GM18519 (cell line): ENCODE results near the gene TMEM185A.
"Not testable (repeated sequence)": the region's sequence is repeated elsewhere in the genome, so short reads cannot be mapped to it uniquely, and the experiment has no call there.

Experiments used
- ATAC-seq: cut with Tn5 transposase; IDR thresholded peaks from one replicate; pipeline ENCODE4 v1.9.1; 2021; ENCODE audit warnings: mild to moderate bottlenecking, moderate library complexity; ENCODE audit not compliant: unreplicated experiment, low FRiP score

TMEM185A gene

GRCh38 chrX:149628280-149628679 is 3.3 kb downstream of the TMEM185A start:
- ATAC-seq = no peak

- not testable (repeated sequence) for ATAC-seq
These were observed 4.8 kb downstream of the TMEM185A start for GRCh38 chrX:149626829-149627228.

- not testable (repeated sequence) for ATAC-seq
These were observed 11.9 kb downstream of the TMEM185A start for GRCh38 chrX:149619662-149620061.

- no peak for ATAC-seq
These were observed 12.7 kb downstream of the TMEM185A start for GRCh38 chrX:149618871-149619270.

GRCh38 chrX:149611623-149612175 is 19.9 kb downstream of the TMEM185A start:
- no peak for ATAC-seq

- no peak for ATAC-seq
These were observed 21.1 kb downstream of the TMEM185A start for GRCh38 chrX:149610511-149610910.

GRCh38 chrX:149607699-149608098 is 23.9 kb downstream of the TMEM185A start:
- no peak for ATAC-seq

- not testable (repeated sequence) for ATAC-seq
These were observed 26.2 kb downstream of the TMEM185A start for GRCh38 chrX:149605248-149605885.

GRCh38 chrX:149598603-149599002 is 33.0 kb downstream of the TMEM185A start:
- ATAC-seq = not testable (repeated sequence)

GRCh38 chrX:149595943-149596342 is 35.6 kb downstream of the TMEM185A start:
- ATAC-seq = not testable (repeated sequence)

- not testable (repeated sequence) for ATAC-seq
These were observed 36.4 kb downstream of the TMEM185A start, which contains the start of gene HSFX2 for GRCh38 chrX:149595214-149595613. HSFX2 (minus strand) TSS chrX:149595314; CDS start chrX:149594700, 614 bp downstream.

- ATAC-seq = not testable (repeated sequence)
These were observed 40.6 kb downstream of the TMEM185A start for GRCh38 chrX:149590993-149591392.

- not testable (repeated sequence) for ATAC-seq
These were observed 44.2 kb downstream of the TMEM185A start, which contains the start of gene MAGEA9B for GRCh38 chrX:149587359-149587758. MAGEA9B (minus strand) TSS chrX:149587459; CDS start chrX:149583179, 4,280 bp downstream.

- not testable (repeated sequence) for ATAC-seq
These were observed 46.0 kb downstream of the TMEM185A start for GRCh38 chrX:149585631-149586030.

GRCh38 chrX:149573456-149573855 is 58.1 kb downstream of the TMEM185A start:
- peak; percentile 100 for ATAC-seq

- no peak for ATAC-seq
These were observed 58.8 kb downstream of the TMEM185A start for GRCh38 chrX:149572743-149573142.

- no peak for ATAC-seq
These were observed 59.8 kb downstream of the TMEM185A start for GRCh38 chrX:149571770-149572169.

GRCh38 chrX:149570668-149571067 is 60.9 kb downstream of the TMEM185A start:
- no peak for ATAC-seq

GRCh38 chrX:149569770-149570169 is 61.8 kb downstream of the TMEM185A start:
- no peak for ATAC-seq

- no peak for ATAC-seq
These were observed 62.8 kb downstream of the TMEM185A start for GRCh38 chrX:149568701-149569296.

- ATAC-seq = no peak
These were observed 63.8 kb downstream of the TMEM185A start for GRCh38 chrX:149567621-149568417.
